GM12878 (cell line): ENCODE measurements around the gene TMEM109. TPM values are rescaled to one million over a fixed set of nuclear protein-coding genes. Genes with fewer than 3 reads are reported as not detected.

Source experiments
- polyA plus RNA-seq, 11 experiments: library from polyadenylated mRNA; depleted of rRNA in 4 of 11; unstranded in 6 of 11; stranded (reverse) in 5 of 11; fragments of >200 nt; fragmentation: Nextera tagmentation in 4 of 11; fragmentation: Illumina TruSeq in 1 of 11; extraction: Ambion mirVana in 4 of 11; extraction: Trizol in 1 of 11; gene quantifications; 1 replicate in 1 of 11; 2 replicates in 10 of 11; pipeline versions ENCODE4 v1.2.1 to v1.2.3, GENCODE V29; 2011 to 2016; ENCODE audit warnings: inconsistent platforms in 2 of 11, missing spikeins in 2 of 11, low read depth in 1 of 11
- total RNA-seq, 4 experiments: library from RNA; depleted of rRNA in 3 of 4; stranded (reverse); fragments of >200 nt in 3 of 4; fragmentation: Illumina TruSeq in 1 of 4; extraction: Trizol in 1 of 4; gene quantifications; 2 replicates each; pipeline versions ENCODE4 v1.2.1 to v1.2.3, GENCODE V29; 2013 to 2021

The TMEM109 gene
- total and polyA plus RNA-seq, 10 of the 15 experiments (the other 5 are each of a cell fraction or from before 2014, with no cell fraction given): 21.9 to 199 (median 85.2) TPM

Other genes with a start within 250 kb of the TMEM109 start
Only the 7 nearest of the 13 such genes appear.
- gene CCDC86, start 72.0 kb upstream of the TMEM109 start, total RNA-seq (2014; rRNA removed): 26.5 and 39.7 TPM in 2 replicates
- 6.6 and 7.2 TPM in 2 replicates for gene CCDC86, start 72.0 kb upstream of the TMEM109 start, total RNA-seq (2014; rRNA removed; fragmentation: Illumina TruSeq; extraction: Trizol)
- gene CCDC86, start 72.0 kb upstream of the TMEM109 start, total RNA-seq (2021): 51.1 and 58.2 TPM in 2 replicates
- 7.7 and 22.3 TPM in 2 replicates for gene CCDC86, start 72.0 kb upstream of the TMEM109 start, polyA plus RNA-seq (2011; rRNA removed)
- 24.7 and 37.7 TPM in 2 replicates for gene CCDC86, start 72.0 kb upstream of the TMEM109 start, polyA plus RNA-seq (2014; fragmentation: Illumina TruSeq; extraction: Trizol)
- 1 to 10 TPM; 2.0 to 4.4 TPM for gene CCDC86, start 72.0 kb upstream of the TMEM109 start, polyA plus RNA-seq (2014; fragmentation: Nextera tagmentation; extraction: Ambion mirVana)
- 44.4 and 49.6 TPM in 2 replicates for gene CCDC86, start 72.0 kb upstream of the TMEM109 start, polyA plus RNA-seq (2014; rRNA removed)
- gene CCDC86, start 72.0 kb upstream of the TMEM109 start, polyA plus RNA-seq (2016; fragmentation: Nextera tagmentation; extraction: Ambion mirVana): 10 to 100 TPM; 78.6 to 87.2 TPM
- gene PTGDR2, start 58.2 kb upstream of the TMEM109 start, total RNA-seq (2014; rRNA removed): not detected in 2 replicates
- gene PTGDR2, start 58.2 kb upstream of the TMEM109 start, total RNA-seq (2014; rRNA removed; fragmentation: Illumina TruSeq; extraction: Trizol): not detected in 2 replicates
- gene PTGDR2, start 58.2 kb upstream of the TMEM109 start, total RNA-seq (2021): 0.13 TPM in 1 of 2 replicates, not detected in the other
- not detected in 2 replicates for gene PTGDR2, start 58.2 kb upstream of the TMEM109 start, polyA plus RNA-seq (2011; rRNA removed)
- 0.01 TPM in 1 of 2 replicates, not detected in the other for gene PTGDR2, start 58.2 kb upstream of the TMEM109 start, polyA plus RNA-seq (2014; fragmentation: Illumina TruSeq; extraction: Trizol)
- gene PTGDR2, start 58.2 kb upstream of the TMEM109 start, polyA plus RNA-seq (2014; fragmentation: Nextera tagmentation; extraction: Ambion mirVana): not detected
- gene PTGDR2, start 58.2 kb upstream of the TMEM109 start, polyA plus RNA-seq (2014; rRNA removed): 0.03 TPM in 1 of 2 replicates, not detected in the other
- under 1 TPM; 0.17 to 0.28 TPM for gene PTGDR2, start 58.2 kb upstream of the TMEM109 start, polyA plus RNA-seq (2016; fragmentation: Nextera tagmentation; extraction: Ambion mirVana)
- not detected in 2 replicates for gene ZP1, start 46.6 kb upstream of the TMEM109 start, total RNA-seq (2014; rRNA removed)
- gene ZP1, start 46.6 kb upstream of the TMEM109 start, total RNA-seq (2014; rRNA removed; fragmentation: Illumina TruSeq; extraction: Trizol): not detected in 2 replicates
- gene ZP1, start 46.6 kb upstream of the TMEM109 start, total RNA-seq (2021): not detected in 2 replicates
- gene ZP1, start 46.6 kb upstream of the TMEM109 start, polyA plus RNA-seq (2011; rRNA removed): not detected in 2 replicates
- gene ZP1, start 46.6 kb upstream of the TMEM109 start, polyA plus RNA-seq (2014; fragmentation: Illumina TruSeq; extraction: Trizol): not detected in 2 replicates
- gene ZP1, start 46.6 kb upstream of the TMEM109 start, polyA plus RNA-seq (2014; fragmentation: Nextera tagmentation; extraction: Ambion mirVana): not detected
- gene ZP1, start 46.6 kb upstream of the TMEM109 start, polyA plus RNA-seq (2014; rRNA removed): not detected in 2 replicates
- gene ZP1, start 46.6 kb upstream of the TMEM109 start, polyA plus RNA-seq (2016; fragmentation: Nextera tagmentation; extraction: Ambion mirVana): not detected
- 95.6 and 109 TPM in 2 replicates for gene PRPF19, start 7.6 kb upstream of the TMEM109 start, total RNA-seq (2014; rRNA removed)
- gene PRPF19, start 7.6 kb upstream of the TMEM109 start, total RNA-seq (2014; rRNA removed; fragmentation: Illumina TruSeq; extraction: Trizol): 48.7 and 53.1 TPM in 2 replicates
- 165 and 170 TPM in 2 replicates for gene PRPF19, start 7.6 kb upstream of the TMEM109 start, total RNA-seq (2021)
- 12.9 and 25.6 TPM in 2 replicates for gene PRPF19, start 7.6 kb upstream of the TMEM109 start, polyA plus RNA-seq (2011; rRNA removed)
- gene PRPF19, start 7.6 kb upstream of the TMEM109 start, polyA plus RNA-seq (2014; fragmentation: Illumina TruSeq; extraction: Trizol): 109 and 151 TPM in 2 replicates
- gene PRPF19, start 7.6 kb upstream of the TMEM109 start, polyA plus RNA-seq (2014; fragmentation: Nextera tagmentation; extraction: Ambion mirVana): 10 to 100 TPM in 1 of 2 experiments, 1 to 10 TPM in 1; 8.7 to 27.7 TPM
- 74.4 and 88.5 TPM in 2 replicates for gene PRPF19, start 7.6 kb upstream of the TMEM109 start, polyA plus RNA-seq (2014; rRNA removed)
- 10 to 100 TPM; 59.8 to 62.9 TPM for gene PRPF19, start 7.6 kb upstream of the TMEM109 start, polyA plus RNA-seq (2016; fragmentation: Nextera tagmentation; extraction: Ambion mirVana)
- gene TMEM132A, start 10.3 kb downstream of the TMEM109 start, total RNA-seq (2014; rRNA removed): 6.4 and 14.1 TPM in 2 replicates
- 4.1 and 5.6 TPM in 2 replicates for gene TMEM132A, start 10.3 kb downstream of the TMEM109 start, total RNA-seq (2014; rRNA removed; fragmentation: Illumina TruSeq; extraction: Trizol)
- 16.0 and 25.0 TPM in 2 replicates for gene TMEM132A, start 10.3 kb downstream of the TMEM109 start, total RNA-seq (2021)
- gene TMEM132A, start 10.3 kb downstream of the TMEM109 start, polyA plus RNA-seq (2011; rRNA removed): 0.56 and 0.78 TPM in 2 replicates
- 1.5 and 1.7 TPM in 2 replicates for gene TMEM132A, start 10.3 kb downstream of the TMEM109 start, polyA plus RNA-seq (2014; fragmentation: Illumina TruSeq; extraction: Trizol)
- gene TMEM132A, start 10.3 kb downstream of the TMEM109 start, polyA plus RNA-seq (2014; fragmentation: Nextera tagmentation; extraction: Ambion mirVana): under 1 TPM; 0.16 to 0.79 TPM
- 9.9 and 14.6 TPM in 2 replicates for gene TMEM132A, start 10.3 kb downstream of the TMEM109 start, polyA plus RNA-seq (2014; rRNA removed)
- 1 to 10 TPM; 3.4 to 5.2 TPM for gene TMEM132A, start 10.3 kb downstream of the TMEM109 start, polyA plus RNA-seq (2016; fragmentation: Nextera tagmentation; extraction: Ambion mirVana)
- 71.3 and 83.5 TPM in 2 replicates for gene SLC15A3, start 38.0 kb downstream of the TMEM109 start, total RNA-seq (2014; rRNA removed)
- 51.5 and 56.3 TPM in 2 replicates for gene SLC15A3, start 38.0 kb downstream of the TMEM109 start, total RNA-seq (2014; rRNA removed; fragmentation: Illumina TruSeq; extraction: Trizol)
- 93.3 and 102 TPM in 2 replicates for gene SLC15A3, start 38.0 kb downstream of the TMEM109 start, total RNA-seq (2021)
- 18.2 and 44.9 TPM in 2 replicates for gene SLC15A3, start 38.0 kb downstream of the TMEM109 start, polyA plus RNA-seq (2011; rRNA removed)
- gene SLC15A3, start 38.0 kb downstream of the TMEM109 start, polyA plus RNA-seq (2014; fragmentation: Illumina TruSeq; extraction: Trizol): 11.7 and 54.8 TPM in 2 replicates
- 10 to 100 TPM; 17.7 to 55.4 TPM for gene SLC15A3, start 38.0 kb downstream of the TMEM109 start, polyA plus RNA-seq (2014; fragmentation: Nextera tagmentation; extraction: Ambion mirVana)
- 71.9 and 83.8 TPM in 2 replicates for gene SLC15A3, start 38.0 kb downstream of the TMEM109 start, polyA plus RNA-seq (2014; rRNA removed)
- 10 to 100 TPM; 53.4 to 57.7 TPM for gene SLC15A3, start 38.0 kb downstream of the TMEM109 start, polyA plus RNA-seq (2016; fragmentation: Nextera tagmentation; extraction: Ambion mirVana)
- gene CD6, start 57.5 kb downstream of the TMEM109 start, total RNA-seq (2014; rRNA removed): 6.4 and 7.3 TPM in 2 replicates
- gene CD6, start 57.5 kb downstream of the TMEM109 start, total RNA-seq (2014; rRNA removed; fragmentation: Illumina TruSeq; extraction: Trizol): 3.1 and 3.3 TPM in 2 replicates
- 11.2 and 17.6 TPM in 2 replicates for gene CD6, start 57.5 kb downstream of the TMEM109 start, total RNA-seq (2021)
- gene CD6, start 57.5 kb downstream of the TMEM109 start, polyA plus RNA-seq (2011; rRNA removed): 0.37 and 0.45 TPM in 2 replicates
- 5.1 and 6.6 TPM in 2 replicates for gene CD6, start 57.5 kb downstream of the TMEM109 start, polyA plus RNA-seq (2014; fragmentation: Illumina TruSeq; extraction: Trizol)
- 1 to 10 TPM in 1 of 2 experiments, under 1 TPM in 1; 0.93 to 1.8 TPM for gene CD6, start 57.5 kb downstream of the TMEM109 start, polyA plus RNA-seq (2014; fragmentation: Nextera tagmentation; extraction: Ambion mirVana)
- gene CD6, start 57.5 kb downstream of the TMEM109 start, polyA plus RNA-seq (2014; rRNA removed): 5.9 and 6.8 TPM in 2 replicates
- gene CD6, start 57.5 kb downstream of the TMEM109 start, polyA plus RNA-seq (2016; fragmentation: Nextera tagmentation; extraction: Ambion mirVana): 1 to 10 TPM; 6.8 to 7.2 TPM